Pons (tissue), 1 donor: ENCODE data around the gene OR4C12.
"Not testable (repeated sequence)": the region's sequence is repeated elsewhere in the genome, so short reads cannot be mapped to it uniquely, and the experiment has no call there.

Source experiments
- DNase-seq: peaks from one replicate; pipeline ENCODE4 v3.0.0-alpha.2; 2016; ENCODE audit warnings: low spot score

The OR4C12 gene

GRCh38 chr11:49982435-49982834 lies at the start of gene OR4C12:
Gene OR4C12, minus strand, starts transcription at chr11:49982535. Its CDS starts 34 bp downstream, at chr11:49982501.
- DNase-seq: not testable (repeated sequence)

GRCh38 chr11:50030193-50030592 lies 47.9 kb upstream of the OR4C12 start:
- no peak for DNase-seq

GRCh38 chr11:49995565-49995964 lies 13.2 kb upstream of the OR4C12 start:
- peak; percentile 81 for DNase-seq

GRCh38 chr11:49973439-49973838 lies 8.9 kb downstream of the OR4C12 start:
- not testable (repeated sequence) for DNase-seq

- no peak for DNase-seq
Measured at GRCh38 chr11:49952091-49952490, 30.2 kb downstream of the OR4C12 start, which contains the start of gene OR4C13. Gene OR4C13, plus strand, starts transcription at chr11:49952391. Its CDS starts 32 bp downstream, at chr11:49952423.

- not testable (repeated sequence) for DNase-seq
Measured at GRCh38 chr11:49948701-49949100, 33.6 kb downstream of the OR4C12 start.
